Astrocyte (in vitro differentiated cells and primary cell): ENCODE measurements around the gene FAAH2. TPM values are rescaled to one million over a fixed set of nuclear protein-coding genes. Genes with fewer than 3 reads are reported as not detected.

Source experiments
- DNase-seq: peaks from one replicate; pipeline ENCODE4 v3.0.0-alpha.2; 2010; ENCODE audit warnings: low read depth
- FAIRE-seq: peaks from 2 replicates; lab custom pipeline; 2011; peaks lifted over from hg19 to GRCh38; lab: Jason Lieb, UNC
- H2AFZ ChIP-seq: 2 replicates; pipeline ENCODE4 v1.6.0; 2012; ENCODE audit warnings: low read depth, low read length, inconsistent platforms
- H3K27ac ChIP-seq: 2 replicates; pipeline ENCODE4 v1.5.1; 2011; ENCODE audit warnings: low read depth, low read length, inconsistent platforms
- H3K27me3 ChIP-seq: 2 replicates; pipeline ENCODE4 v1.6.0; 2011; ENCODE audit warnings: low read length, inconsistent platforms; ENCODE audit not compliant: insufficient read depth
- H3K36me3 ChIP-seq: 2 replicates; pipeline ENCODE4 v1.5.1; 2011; ENCODE audit warnings: low read length, inconsistent platforms; ENCODE audit not compliant: insufficient read depth
- H3K4me1 ChIP-seq: 2 replicates; pipeline ENCODE4 v1.5.1; 2011; ENCODE audit warnings: low read length, inconsistent platforms; ENCODE audit not compliant: insufficient read depth
- H3K4me2 ChIP-seq: 2 replicates; pipeline ENCODE4 v1.6.0; 2012; ENCODE audit warnings: low read length, inconsistent platforms
- H3K4me3 ChIP-seq: 2 replicates; pipeline ENCODE4 v1.5.1; 2011; ENCODE audit warnings: low read depth, mild to moderate bottlenecking, low read length, inconsistent platforms; ENCODE audit not compliant: insufficient read depth
- H3K79me2 ChIP-seq: 2 replicates; pipeline ENCODE4 v1.6.0; 2012; ENCODE audit warnings: mild to moderate bottlenecking, low read length, inconsistent platforms; ENCODE audit not compliant: insufficient read depth
- H3K9ac ChIP-seq: 2 replicates; pipeline ENCODE4 v1.6.0; 2012; ENCODE audit warnings: mild to moderate bottlenecking, low read length, inconsistent platforms
- H3K9me3 ChIP-seq: 2 replicates; pipeline ENCODE4 v1.5.1; 2012; ENCODE audit warnings: low read depth, mild to moderate bottlenecking, low read length, inconsistent platforms; ENCODE audit not compliant: insufficient read depth
- H4K20me1 ChIP-seq: 2 replicates; pipeline ENCODE4 v1.6.0; 2012; ENCODE audit warnings: low read length, inconsistent platforms; ENCODE audit not compliant: insufficient read depth
- H3K27ac Mint-ChIP-seq: one replicate; pipeline ENCODE4 v1.8.0; 2021; ENCODE audit warnings: mild to moderate bottlenecking, mixed read lengths; ENCODE audit not compliant: unreplicated experiment
- H3K27me3 Mint-ChIP-seq: one replicate; pipeline ENCODE4 v1.8.0; 2021; ENCODE audit warnings: low read depth, mixed read lengths; ENCODE audit not compliant: unreplicated experiment
- H3K36me3 Mint-ChIP-seq: one replicate; pipeline ENCODE4 v1.8.0; 2021; ENCODE audit warnings: low read depth, mixed read lengths; ENCODE audit not compliant: unreplicated experiment
- H3K4me1 Mint-ChIP-seq: one replicate; pipeline ENCODE4 v1.8.0; 2021; ENCODE audit warnings: low read depth, mixed read lengths; ENCODE audit not compliant: unreplicated experiment
- H3K4me3 Mint-ChIP-seq: one replicate; pipeline ENCODE4 v1.8.0; 2021; ENCODE audit warnings: mild to moderate bottlenecking, moderate library complexity, mixed read lengths; ENCODE audit not compliant: unreplicated experiment
- H3K9me3 Mint-ChIP-seq: one replicate; pipeline ENCODE4 v1.8.0; 2021; ENCODE audit warnings: mild to moderate bottlenecking, mixed read lengths; ENCODE audit not compliant: unreplicated experiment
- CTCF ChIP-seq: IDR thresholded peaks from 2 replicates; pipeline ENCODE4 v1.5.1; 2011; ENCODE audit warnings: low read depth, mild to moderate bottlenecking, inconsistent platforms, low read length, moderate library complexity; ENCODE audit not compliant: insufficient read depth
- EZH2 ChIP-seq: IDR thresholded peaks from 2 replicates; pipeline ENCODE4 v1.6.1; 2012; ENCODE audit warnings: mild to moderate bottlenecking, low read length, inconsistent platforms; ENCODE audit not compliant: insufficient read depth
- total RNA-seq: library from RNA; stranded (reverse); gene quantifications from 2 replicates; pipeline ENCODE4 v1.2.1, GENCODE V29; 2021

FAAH2 gene
- total RNA-seq, 1 donor from 2014 or later, result 0.20 TPM

- no peaks in the 10 kb centered on the region for H3K4me1 ChIP-seq
- no peak overlapping the region for H3K27ac Mint-ChIP-seq
- H3K27me3 Mint-ChIP-seq, result no peaks in the 10 kb centered on the region
- H3K9ac ChIP-seq, result no peak overlapping the region
- no peak overlapping the region for H3K4me3 ChIP-seq
- H3K36me3 ChIP-seq, result no peaks in the 10 kb centered on the region
- FAIRE-seq, result no peak
- H3K27me3 ChIP-seq, result no peaks in the 10 kb centered on the region
- H4K20me1 ChIP-seq, result no peaks in the 10 kb centered on the region
- no peaks in the 10 kb centered on the region for H3K9me3 ChIP-seq
- no peak overlapping the region for H2AFZ ChIP-seq
- no peaks in the 10 kb centered on the region for H3K79me2 ChIP-seq
- H3K4me2 ChIP-seq, result no peak overlapping the region
- TF ChIP-seq CTCF (no peak), EZH2 (no peak)
- no peak overlapping the region for H3K27ac ChIP-seq
- DNase-seq, result no peak
- H3K36me3 Mint-ChIP-seq, result no peaks in the 10 kb centered on the region
- no peaks in the 10 kb centered on the region for H3K4me1 Mint-ChIP-seq
- no peak overlapping the region for H3K4me3 Mint-ChIP-seq
- no peaks in the 10 kb centered on the region for H3K9me3 Mint-ChIP-seq
These were observed 19.2 kb upstream of the FAAH2 start for GRCh38 chrX:57267308-57267707.

- H3K4me1 Mint-ChIP-seq, result no peaks in the 10 kb centered on the region
- Histone ChIP-seq H3K27ac (no peak overlapping the region), H3K9ac (no peak overlapping the region), H3K36me3 (no peaks in the 10 kb centered on the region), H3K4me1 (no peaks in the 10 kb centered on the region), H2AFZ (no peak overlapping the region), H3K79me2 (no peaks in the 10 kb centered on the region), H3K4me3 (no peak overlapping the region), H3K27me3 (no peaks in the 10 kb centered on the region), H3K4me2 (no peak overlapping the region), H3K9me3 (no peaks in the 10 kb centered on the region), H4K20me1 (no peaks in the 10 kb centered on the region)
- H3K27ac Mint-ChIP-seq, result no peak overlapping the region
- H3K4me3 Mint-ChIP-seq, result no peak overlapping the region
- no peak for DNase-seq
- H3K27me3 Mint-ChIP-seq, result no peaks in the 10 kb centered on the region
- no peaks in the 10 kb centered on the region for H3K36me3 Mint-ChIP-seq
- TF ChIP-seq EZH2, result no peak
- no peak for TF ChIP-seq CTCF
- peaks cover 1% of the 10 kb centered on the region for H3K9me3 Mint-ChIP-seq
- FAIRE-seq, result no peak
These were observed 15.5 kb upstream of the FAAH2 start for GRCh38 chrX:57270980-57271379.

GRCh38 chrX:57282568-57282967, 3.9 kb upstream of the FAAH2 start:
- no peaks in the 10 kb centered on the region for H3K4me1 Mint-ChIP-seq
- H3K4me1 ChIP-seq, result no peaks in the 10 kb centered on the region
- no peak for TF ChIP-seq EZH2
- TF ChIP-seq CTCF, result no peak
- H3K9me3 ChIP-seq, result no peaks in the 10 kb centered on the region
- no peak overlapping the region for H3K4me3 ChIP-seq
- no peak overlapping the region for H2AFZ ChIP-seq
- H4K20me1 ChIP-seq, result no peaks in the 10 kb centered on the region
- no peak for FAIRE-seq
- H3K27me3 Mint-ChIP-seq, result peaks cover 7% of the 10 kb centered on the region
- no peak overlapping the region for H3K27ac Mint-ChIP-seq
- H3K36me3 Mint-ChIP-seq, result no peaks in the 10 kb centered on the region
- H3K9me3 Mint-ChIP-seq, result no peaks in the 10 kb centered on the region
- no peak overlapping the region for H3K4me3 Mint-ChIP-seq
- H3K9ac ChIP-seq, result no peak overlapping the region
- no peaks in the 10 kb centered on the region for H3K27me3 ChIP-seq
- H3K79me2 ChIP-seq, result no peaks in the 10 kb centered on the region
- no peak overlapping the region for H3K27ac ChIP-seq
- no peak for DNase-seq
- H3K4me2 ChIP-seq, result no peak overlapping the region
- no peaks in the 10 kb centered on the region for H3K36me3 ChIP-seq
